OCI-LY7 (cell line): Measurements from ENCODE around the gene GRIN2C.

Source experiments
- EZH2phosphoT487 ChIP-seq: fragments of 200-600 bp; sonication (generic); IDR thresholded peaks from 2 replicates; pipeline ENCODE4 v1.6.1; 2018; ENCODE audit warnings: low read depth, borderline replicate concordance, mild to moderate bottlenecking, mixed run types, antibody characterized with exemption, low read length, moderate library complexity, mixed read lengths
- TF ChIP-seq, protein P1 (sequence below): fragments of 200-600 bp; sonication (generic); conservative IDR thresholded peaks from 2 replicates; pipeline ENCODE4 v1.5.1; 2014; ENCODE audit warnings: mild to moderate bottlenecking, antibody characterized with exemption, low read length, moderate library complexity, mixed read lengths

DNA sequence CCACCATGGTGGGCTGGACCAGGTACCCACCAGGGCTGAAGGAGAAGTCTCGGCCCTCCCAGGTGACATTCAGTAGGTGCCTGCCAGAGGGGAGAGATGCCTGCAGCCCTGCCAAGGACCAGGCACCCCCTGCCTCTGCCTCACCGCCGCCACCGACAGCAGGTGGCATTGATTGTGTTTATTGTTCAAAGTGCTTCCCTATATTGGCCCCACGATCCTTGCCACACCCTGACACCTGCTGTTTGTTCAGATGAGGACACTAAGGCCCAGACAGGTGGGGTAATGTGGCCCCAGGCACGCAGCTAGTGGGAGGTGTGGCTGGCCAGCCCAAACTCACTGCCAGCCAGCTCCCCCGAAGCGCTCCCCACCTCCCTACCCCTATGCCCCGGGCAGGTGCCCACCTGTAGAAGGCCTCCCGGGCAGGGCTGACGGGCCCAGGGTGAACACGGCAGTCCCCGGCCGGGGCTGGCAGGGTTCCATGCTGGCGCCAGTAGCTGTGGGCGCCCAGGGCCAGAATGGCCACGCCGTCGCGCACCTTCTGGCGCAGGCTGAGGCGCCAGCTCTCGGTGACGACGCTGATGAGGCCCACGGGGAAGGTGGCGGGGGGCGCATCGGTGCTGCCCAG, 8.0 kb downstream of the GRIN2C start:
- TF ChIP-seq, protein P1, sequence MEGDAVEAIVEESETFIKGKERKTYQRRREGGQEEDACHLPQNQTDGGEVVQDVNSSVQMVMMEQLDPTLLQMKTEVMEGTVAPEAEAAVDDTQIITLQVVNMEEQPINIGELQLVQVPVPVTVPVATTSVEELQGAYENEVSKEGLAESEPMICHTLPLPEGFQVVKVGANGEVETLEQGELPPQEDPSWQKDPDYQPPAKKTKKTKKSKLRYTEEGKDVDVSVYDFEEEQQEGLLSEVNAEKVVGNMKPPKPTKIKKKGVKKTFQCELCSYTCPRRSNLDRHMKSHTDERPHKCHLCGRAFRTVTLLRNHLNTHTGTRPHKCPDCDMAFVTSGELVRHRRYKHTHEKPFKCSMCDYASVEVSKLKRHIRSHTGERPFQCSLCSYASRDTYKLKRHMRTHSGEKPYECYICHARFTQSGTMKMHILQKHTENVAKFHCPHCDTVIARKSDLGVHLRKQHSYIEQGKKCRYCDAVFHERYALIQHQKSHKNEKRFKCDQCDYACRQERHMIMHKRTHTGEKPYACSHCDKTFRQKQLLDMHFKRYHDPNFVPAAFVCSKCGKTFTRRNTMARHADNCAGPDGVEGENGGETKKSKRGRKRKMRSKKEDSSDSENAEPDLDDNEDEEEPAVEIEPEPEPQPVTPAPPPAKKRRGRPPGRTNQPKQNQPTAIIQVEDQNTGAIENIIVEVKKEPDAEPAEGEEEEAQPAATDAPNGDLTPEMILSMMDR, result no peak
- TF ChIP-seq EZH2phosphoT487, result no peak
